GM12875 (cell line): ENCODE results near the gene BOC.

Experiments used
- H3K4me3 ChIP-seq: one replicate; pipeline ENCODE4 v1.5.1; 2011; ENCODE audit warnings: low read depth, low read length, control low read depth
- CTCF ChIP-seq: IDR thresholded peaks from 2 replicates; pipeline ENCODE4 v1.5.1; 2011; ENCODE audit warnings: low read depth, mild to moderate bottlenecking, control low read depth, inconsistent platforms, low read length, moderate library complexity, borderline replicate concordance; ENCODE audit not compliant: insufficient read depth

The BOC gene

GRCh38 chr3:113258361-113258760 lies 47.0 kb downstream of the BOC start:
- no peak overlapping the region for H3K4me3 ChIP-seq
- no peak for TF ChIP-seq CTCF

GRCh38 chr3:113259196-113259595 lies 47.8 kb downstream of the BOC start:
- H3K4me3 ChIP-seq = no peak overlapping the region
- TF ChIP-seq CTCF = no peak

GRCh38 chr3:113261063-113261625 lies 49.8 kb downstream of the BOC start:
- no peak overlapping the region for H3K4me3 ChIP-seq
- TF ChIP-seq CTCF = no peak

- TF ChIP-seq CTCF = no peak
- no peak overlapping the region for H3K4me3 ChIP-seq
Observed at GRCh38 chr3:113261626-113262303, 50.4 kb downstream of the BOC start.

- H3K4me3 ChIP-seq = no peak overlapping the region
- no peak for TF ChIP-seq CTCF
Observed at GRCh38 chr3:113262304-113262665, 50.9 kb downstream of the BOC start.

GRCh38 chr3:113263020-113263419 lies 51.7 kb downstream of the BOC start:
- no peak for TF ChIP-seq CTCF
- H3K4me3 ChIP-seq = no peak overlapping the region

- no peak for TF ChIP-seq CTCF
- H3K4me3 ChIP-seq = no peak overlapping the region
Observed at GRCh38 chr3:113263778-113264177, 52.4 kb downstream of the BOC start.
